Suprapubic skin (tissue), 3 donors: ENCODE measurements around the gene ZNHIT1.

Experiments used
- CTCF ChIP-seq, 2 donors: fragments of 200-600 bp in 1 of 2; fragments of 450-650 bp in 1 of 2; sonication (generic) in 1 of 2; IDR thresholded peaks; one replicate each; pipeline ENCODE4 v1.5.1; 2016 to 2019; ENCODE audit warnings: antibody characterized with exemption in 2 of 2, mild to moderate bottlenecking in 1 of 2, moderate library complexity in 1 of 2
- POLR2A ChIP-seq, 2 donors: fragments of 450-650 bp; IDR thresholded peaks; one replicate each; pipeline ENCODE4 v1.6.1; 2017; ENCODE audit warnings: antibody characterized with exemption in 2 of 2, mild to moderate bottlenecking in 2 of 2, moderate library complexity in 2 of 2

- no peak for TF ChIP-seq CTCF (IDR thresholded peaks at IDR 0.05)
- no peak for TF ChIP-seq POLR2A (IDR thresholded peaks at IDR 0.05)
These were observed 49.4 kb upstream of the ZNHIT1 start for GRCh38 chr7:101168412-101169049.
